BE2C (cell line): ENCODE data around the gene FKBP10.
A peak's percentile ranks its signal among the peaks of the same experiment; 100 is the strongest.

Source experiments
- DNase-seq: peaks from one replicate; pipeline ENCODE4 v3.0.0-alpha.2; 2020
- H3K27me3 ChIP-seq: fragments of 250-450 bp; sonication (Bioruptor Pico); 2 replicates; pipeline ENCODE4 v1.5.1; 2020; ENCODE audit warnings: mild to moderate bottlenecking
- H3K36me3 ChIP-seq: fragments of 250-450 bp; sonication (Bioruptor Pico); 2 replicates; pipeline ENCODE4 v1.5.1; 2020; ENCODE audit warnings: mild to moderate bottlenecking
- H3K4me1 ChIP-seq: fragments of 250-450 bp; sonication (Bioruptor Pico); 2 replicates; pipeline ENCODE4 v1.5.1; 2020
- H3K4me3 ChIP-seq: 2 replicates; pipeline ENCODE4 v1.5.1; 2011; ENCODE audit warnings: low read depth, low read length
- H3K9me3 ChIP-seq: fragments of 250-450 bp; sonication (Bioruptor Pico); 2 replicates; pipeline ENCODE4 v1.5.1; 2020
- CTCF ChIP-seq: IDR thresholded peaks from 2 replicates; pipeline ENCODE4 v1.5.1; 2012; ENCODE audit warnings: mild to moderate bottlenecking, low read depth, low read length

Gene FKBP10

GRCh38 chr17:41781404-41782110, 31.2 kb upstream of the FKBP10 start:
- TF ChIP-seq CTCF: no peak
- H3K4me3 ChIP-seq: no peak overlapping the region

GRCh38 chr17:41782142-41782541, 30.7 kb upstream of the FKBP10 start:
- DNase-seq: no peak
- H3K36me3 ChIP-seq: no peaks in the 10 kb centered on the region
- no peaks in the 10 kb centered on the region for H3K9me3 ChIP-seq
- TF ChIP-seq CTCF: no peak
- H3K27me3 ChIP-seq: no peaks in the 10 kb centered on the region
- no peak overlapping the region for H3K4me3 ChIP-seq
- H3K4me1 ChIP-seq: peaks cover 17% of the 10 kb centered on the region

More at GRCh38 chr17:41781404-41782110, 31.2 kb upstream of the FKBP10 start:
- peaks cover 17% of the 10 kb centered on the region for H3K4me1 ChIP-seq
- H3K9me3 ChIP-seq: no peaks in the 10 kb centered on the region
- no peak for DNase-seq
- H3K27me3 ChIP-seq: no peaks in the 10 kb centered on the region
- H3K36me3 ChIP-seq: no peaks in the 10 kb centered on the region

GRCh38 chr17:41784207-41784744, 28.5 kb upstream of the FKBP10 start:
- DNase-seq: peak; percentile 43
- peak overlapping the region; percentile 61; the same call in 1 of the 2 replicates for H3K4me3 ChIP-seq
- no peaks in the 10 kb centered on the region for H3K36me3 ChIP-seq
- H3K27me3 ChIP-seq: no peaks in the 10 kb centered on the region
- no peaks in the 10 kb centered on the region for H3K9me3 ChIP-seq
- H3K4me1 ChIP-seq: peaks cover 8% of the 10 kb centered on the region
- TF ChIP-seq CTCF: no peak

- Histone ChIP-seq H3K9me3 (no peaks in the 10 kb centered on the region), H3K4me3 (peak overlapping the region; percentile 61), H3K27me3 (no peaks in the 10 kb centered on the region), H3K4me1 (peaks cover 8% of the 10 kb centered on the region), H3K36me3 (no peaks in the 10 kb centered on the region)
- no peak for DNase-seq
- TF ChIP-seq CTCF: no peak
Observed at GRCh38 chr17:41785091-41785858, 27.5 kb upstream of the FKBP10 start.

GRCh38 chr17:41785859-41786226, 27.0 kb upstream of the FKBP10 start:
- no peak for TF ChIP-seq CTCF
- no peak for DNase-seq
- Histone ChIP-seq H3K4me1 (peaks cover 8% of the 10 kb centered on the region), H3K9me3 (no peaks in the 10 kb centered on the region), H3K36me3 (no peaks in the 10 kb centered on the region), H3K27me3 (no peaks in the 10 kb centered on the region), H3K4me3 (peak overlapping the region; percentile 61)
